Stomach (tissue), 9 donors: ENCODE measurements around the gene TTYH3. TPM values are rescaled to one million over a fixed set of nuclear protein-coding genes. Genes with fewer than 3 reads are reported as not detected.

Source experiments
- DNase-seq, 2 donors: peaks; one replicate each; pipeline versions ENCODE4 v3.0.0 to v3.0.0-alpha.2; 2013 to 2019
- H3K27ac ChIP-seq, 5 donors: fragments of 200-600 bp in 4 of 5; sonication (generic) in 4 of 5; one replicate each; pipeline ENCODE4 v1.5.1; 2013 to 2019; ENCODE audit warnings: mild to moderate bottlenecking in 1 of 5, moderate library complexity in 1 of 5
- H3K27me3 ChIP-seq, 3 donors: fragments of 200-600 bp; sonication (generic); one replicate each; pipeline ENCODE4 v1.5.1; 2017 to 2019; ENCODE audit warnings: mixed run types in 1 of 3
- H3K36me3 ChIP-seq, 4 donors: fragments of 200-600 bp; sonication (generic); 1 replicate in 3 of 4; 2 replicates in 1 of 4; pipeline ENCODE4 v1.5.1; 2016 to 2019
- H3K4me1 ChIP-seq, 4 donors: fragments of 200-600 bp; sonication (generic); one replicate each; pipeline ENCODE4 v1.5.1; 2016 to 2019
- H3K4me3 ChIP-seq, 4 donors: fragments of 200-600 bp; sonication (generic) in 3 of 4; one replicate each; pipeline ENCODE4 v1.5.1; 2016 to 2019; ENCODE audit warnings: mild to moderate bottlenecking in 1 of 4
- H3K9me3 ChIP-seq, 4 donors: fragments of 200-600 bp; sonication (generic); one replicate each; pipeline ENCODE4 v1.5.1; 2016 to 2019
- CTCF ChIP-seq, 7 experiments: fragments of 450-650 bp in 4 of 7; fragments of 200-600 bp in 3 of 7; sonication (generic) in 3 of 7; IDR thresholded peaks; one replicate each; pipeline ENCODE4 v1.5.1; 2016 to 2019; ENCODE audit warnings: antibody characterized with exemption in 7 of 7, control low read depth in 2 of 7, mild to moderate bottlenecking in 1 of 7
- EP300 ChIP-seq: sonication (generic); formaldehyde crosslinking; IDR thresholded peaks from one replicate; pipeline ENCODE4 v1.6.1; 2017; ENCODE audit warnings: antibody characterized with exemption
- POLR2A ChIP-seq, 4 donors: fragments of 450-650 bp; IDR thresholded peaks; one replicate each; pipeline ENCODE4 v1.6.1; 2016; ENCODE audit warnings: antibody characterized with exemption in 4 of 4, control low read depth in 2 of 4, mild to moderate bottlenecking in 1 of 4, moderate library complexity in 1 of 4
- POLR2AphosphoS5 ChIP-seq, 3 donors: sonication (generic); formaldehyde crosslinking; IDR thresholded peaks; one replicate each; pipeline ENCODE4 v1.6.1; 2016; ENCODE audit warnings: antibody characterized with exemption in 3 of 3
- WGBS, 5 donors: extraction: QIAGEN DNeasy Blood & Tissue Kit in 3 of 5; methylation state at CpG; one replicate each; pipeline versions ENCODE4 v1.1.5 to v1.1.7; 2013 to 2018; 5-methylcytosine and 5-hydroxymethylcytosine counted together
- intact Hi-C: fragments of 100-400 bp; cut with DNase I; formaldehyde crosslinking; loops from one replicate; pipeline ENCODE4 v1.15.1; 2023; ENCODE audit warnings: low total_unique reads
- polyA plus RNA-seq, 3 donors: library from polyadenylated mRNA; stranded (reverse); fragments of 200-250 nt; gene quantifications; one replicate each; pipeline ENCODE4 v1.2.3, GENCODE V29; 2013
- total RNA-seq, 5 donors: library from RNA; depleted of rRNA; stranded (reverse); fragments of >200 nt; gene quantifications; one replicate each; pipeline versions ENCODE4 v1.1.0 to v1.2.3, GENCODE V29; 2014 to 2016
- donor health status: healthy with polysubstance abuse.
- donor health status: Bipolar disorder and iron deficiency.
- donor health status: healthy.

TTYH3 gene
- total and polyA plus RNA-seq, 8 donors = 4.1 to 79.1 (median 16.2) TPM

GRCh38 chr7:2595258-2595860 lies 36.4 kb upstream of the TTYH3 start:
- intact Hi-C loops = no loop called here
- H3K9me3 ChIP-seq = no peaks in the 10 kb centered on the region
- no peak overlapping the region for H3K4me3 ChIP-seq
- DNase-seq = no peak
- no peaks in the 10 kb centered on the region for H3K27me3 ChIP-seq
- H3K27ac ChIP-seq = no peak overlapping the region
- no peaks in the 10 kb centered on the region for H3K4me1 ChIP-seq
- 89 to 93% (median 91%) methylated on average over 17 to 27 of the region's 27 CpGs for WGBS, 5 donors
- TF ChIP-seq CTCF (IDR thresholded peaks at IDR 0.05) = no peak
- no peak for TF ChIP-seq EP300
- no peak for TF ChIP-seq POLR2AphosphoS5 (IDR thresholded peaks at IDR 0.05)
- no peak for TF ChIP-seq POLR2A (IDR thresholded peaks at IDR 0.05)
- H3K36me3 ChIP-seq = peaks cover 31 to 100% (median 97%) of the 10 kb centered on the region in 4 donors

- 85 to 93% (median 91%) methylated on average over 22 of the region's 22 CpGs for WGBS, 5 donors
- Histone ChIP-seq H3K9me3 (no peaks in the 10 kb centered on the region), H3K4me1 (peaks cover 0 to 4% (median 0%) of the 10 kb centered on the region in 4 donors), H3K4me3 (no peak overlapping the region), H3K27ac (no peak overlapping the region), H3K27me3 (no peaks in the 10 kb centered on the region), H3K36me3 (peaks cover 35 to 100% (median 96%) of the 10 kb centered on the region in 4 donors)
- intact Hi-C loops = no loop called here
- TF ChIP-seq POLR2A (IDR thresholded peaks at IDR 0.05) (no peak), CTCF (IDR thresholded peaks at IDR 0.05) (no peak), EP300 (no peak), POLR2AphosphoS5 (IDR thresholded peaks at IDR 0.05) (no peak)
- no peak for DNase-seq
Observed at GRCh38 chr7:2596464-2597272, 35.1 kb upstream of the TTYH3 start.

GRCh38 chr7:2597273-2597640 lies 34.5 kb upstream of the TTYH3 start:
- Histone ChIP-seq H3K9me3 (no peaks in the 10 kb centered on the region), H3K27ac (no peak overlapping the region), H3K27me3 (no peaks in the 10 kb centered on the region), H3K36me3 (peaks cover 35 to 100% (median 96%) of the 10 kb centered on the region in 4 donors), H3K4me3 (no peak overlapping the region), H3K4me1 (peaks cover 0 to 4% (median 0%) of the 10 kb centered on the region in 4 donors)
- 81 to 89% (median 85%) methylated on average over 11 to 13 of the region's 13 CpGs for WGBS, 5 donors
- DNase-seq = no peak
- intact Hi-C loops = no loop called here
- TF ChIP-seq POLR2AphosphoS5 (IDR thresholded peaks at IDR 0.05) = no peak
- no peak for TF ChIP-seq POLR2A (IDR thresholded peaks at IDR 0.05)
- no peak for TF ChIP-seq EP300
- no peak for TF ChIP-seq CTCF (IDR thresholded peaks at IDR 0.05)

- Histone ChIP-seq H3K4me3 (no peak overlapping the region), H3K36me3 (peaks cover 25 to 100% (median 94%) of the 10 kb centered on the region in 4 donors)
Observed at GRCh38 chr7:2598154-2598823, 33.5 kb upstream of the TTYH3 start.

More at GRCh38 chr7:2598154-2598823, 33.5 kb upstream of the TTYH3 start:
- WGBS, 5 donors = 85 to 93% (median 91%) methylated on average over 28 to 29 of the region's 29 CpGs
- no peak for TF ChIP-seq POLR2AphosphoS5 (IDR thresholded peaks at IDR 0.05)
- no peak for TF ChIP-seq CTCF (IDR thresholded peaks at IDR 0.05)
- no peak for TF ChIP-seq POLR2A (IDR thresholded peaks at IDR 0.05)
- no peak for TF ChIP-seq EP300
- no peaks in the 10 kb centered on the region for H3K9me3 ChIP-seq
- no peak overlapping the region for H3K27ac ChIP-seq
- no peaks in the 10 kb centered on the region for H3K27me3 ChIP-seq
- intact Hi-C loops = no loop called here
- no peak for DNase-seq
- H3K4me1 ChIP-seq = peaks cover 0 to 4% (median 0%) of the 10 kb centered on the region in 4 donors
